Measurements from ENCODE around the gene ENPP6.
"Not testable (repeated sequence)": the region's sequence is repeated elsewhere in the genome, so short reads cannot be mapped to it uniquely, and the experiment has no call there.

ENPP6 gene

DNA sequence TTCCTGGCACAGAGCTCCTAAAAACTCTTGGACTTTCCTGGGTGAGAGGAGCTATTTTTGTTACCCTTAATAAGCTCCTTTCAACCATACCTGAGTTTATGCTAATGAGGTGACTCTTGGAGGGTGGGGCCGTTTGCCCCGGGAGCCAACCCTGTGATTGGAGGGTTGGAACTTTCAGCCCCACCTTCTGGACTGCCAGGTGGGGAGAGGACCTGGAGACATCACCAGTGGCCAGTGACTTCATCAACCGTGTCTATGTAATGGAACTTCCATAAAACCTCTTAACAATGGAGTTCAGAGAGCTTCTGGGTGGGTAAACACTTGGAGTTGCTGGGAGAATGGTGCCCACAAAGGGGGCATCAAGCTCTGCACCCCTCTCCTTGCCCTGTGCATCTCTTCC is 17.9 kb upstream of the ENPP6 start:
- no peak for DNase-seq (ENCODE audit: low read depth)

DNA sequence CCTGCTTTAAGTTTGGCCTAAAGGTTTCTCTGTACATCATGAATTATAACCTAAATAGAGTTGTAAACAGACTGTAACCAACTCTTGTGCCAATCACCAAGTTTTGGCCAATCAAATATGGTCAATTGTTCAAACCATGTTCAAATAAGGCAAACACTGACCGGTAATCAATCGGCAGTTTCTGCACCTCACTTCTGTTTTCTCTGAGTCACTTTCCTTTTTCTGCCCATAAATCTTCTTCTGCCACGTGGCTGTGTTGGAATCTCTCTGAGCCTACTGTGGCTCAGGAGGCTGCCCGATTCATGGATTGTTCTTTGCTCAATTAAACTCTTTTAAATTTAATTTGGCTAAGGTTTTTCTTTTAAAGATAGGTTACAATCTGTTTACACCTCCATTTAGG is 16.5 kb upstream of the ENPP6 start:
- no peak for DNase-seq (ENCODE audit: low read depth)

GRCh38 chr4:184232975-184233374 is 15.3 kb upstream of the ENPP6 start:
- no peak for DNase-seq (ENCODE audit: low read depth)

DNA sequence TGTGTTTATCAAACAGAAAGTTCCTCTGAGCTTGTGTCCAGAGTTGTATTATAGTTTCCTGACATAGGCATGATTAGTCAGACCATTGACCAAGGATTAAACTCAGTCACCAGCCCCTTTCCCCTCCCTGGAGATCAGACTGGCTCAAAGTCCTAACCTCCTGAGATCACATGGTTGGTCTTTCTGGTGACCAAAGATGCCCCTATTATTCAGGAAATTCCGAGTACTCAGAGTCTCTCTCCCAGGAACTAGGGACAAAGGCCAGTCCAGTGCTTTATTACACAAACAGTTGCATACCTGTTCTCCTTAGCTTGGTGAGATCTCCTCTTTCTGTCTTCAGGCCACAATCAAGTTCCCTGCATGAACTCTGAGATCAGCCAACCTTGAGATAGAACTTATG is 14.5 kb upstream of the ENPP6 start:
- no peak for DNase-seq (ENCODE audit: low read depth)

GRCh38 chr4:184231573-184231972 is 13.9 kb upstream of the ENPP6 start:
- DNase-seq (ENCODE audit: low read depth): no peak

DNA sequence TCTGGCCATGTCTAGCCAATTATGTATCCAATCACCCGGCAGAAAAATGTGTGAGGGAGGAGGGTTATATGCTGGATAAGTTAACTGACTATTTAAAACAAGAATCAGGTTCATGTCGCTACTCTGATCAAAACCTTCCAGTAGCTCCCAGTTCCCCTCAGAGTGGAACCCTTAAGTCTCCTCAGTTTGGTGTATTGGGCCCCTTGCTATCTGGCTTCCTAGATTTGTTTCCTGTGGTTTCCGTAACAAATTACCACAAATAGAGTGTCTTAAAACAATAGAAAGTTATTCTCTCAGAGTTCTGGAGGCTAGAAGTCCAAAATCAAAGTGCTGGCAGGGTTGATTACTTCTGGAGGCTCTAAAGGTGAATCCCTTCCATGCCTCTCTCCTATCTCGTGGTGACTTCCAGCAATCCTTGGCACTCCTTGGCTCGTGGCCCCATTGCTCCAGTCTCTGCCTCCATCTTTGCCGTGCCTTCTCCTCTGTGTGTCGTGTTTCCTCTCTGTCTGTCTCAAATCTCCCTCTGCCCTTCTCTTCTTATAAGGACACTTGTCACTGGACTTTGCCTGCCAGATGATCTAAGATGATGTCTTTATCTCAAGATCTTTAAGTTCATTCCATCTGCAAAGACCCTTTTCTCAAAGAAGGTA is 10.5 kb upstream of the ENPP6 start:
- DNase-seq (ENCODE audit: low read depth): no peak

DNA sequence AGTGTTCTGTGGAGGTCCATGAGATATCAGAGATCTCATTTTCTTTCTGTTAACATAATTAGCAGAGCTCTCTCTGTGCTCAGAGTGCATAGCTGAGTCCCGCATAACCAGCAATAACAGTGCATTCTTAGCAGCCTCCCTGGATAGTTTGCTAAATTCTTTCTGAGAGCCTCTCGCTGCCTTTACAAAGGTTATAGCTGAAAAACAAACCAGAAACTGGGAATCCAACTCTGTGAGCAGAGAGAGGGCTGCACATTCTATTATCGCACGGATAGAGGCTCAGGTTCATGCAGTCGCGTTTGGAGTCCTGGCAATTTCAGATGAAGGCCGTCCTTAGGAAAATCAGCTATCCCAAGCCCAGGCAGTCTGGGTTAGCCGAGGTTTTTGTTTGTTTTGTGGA is 1.2 kb downstream of the ENPP6 start:
- DNase-seq (ENCODE audit: low read depth): no peak

DNA sequence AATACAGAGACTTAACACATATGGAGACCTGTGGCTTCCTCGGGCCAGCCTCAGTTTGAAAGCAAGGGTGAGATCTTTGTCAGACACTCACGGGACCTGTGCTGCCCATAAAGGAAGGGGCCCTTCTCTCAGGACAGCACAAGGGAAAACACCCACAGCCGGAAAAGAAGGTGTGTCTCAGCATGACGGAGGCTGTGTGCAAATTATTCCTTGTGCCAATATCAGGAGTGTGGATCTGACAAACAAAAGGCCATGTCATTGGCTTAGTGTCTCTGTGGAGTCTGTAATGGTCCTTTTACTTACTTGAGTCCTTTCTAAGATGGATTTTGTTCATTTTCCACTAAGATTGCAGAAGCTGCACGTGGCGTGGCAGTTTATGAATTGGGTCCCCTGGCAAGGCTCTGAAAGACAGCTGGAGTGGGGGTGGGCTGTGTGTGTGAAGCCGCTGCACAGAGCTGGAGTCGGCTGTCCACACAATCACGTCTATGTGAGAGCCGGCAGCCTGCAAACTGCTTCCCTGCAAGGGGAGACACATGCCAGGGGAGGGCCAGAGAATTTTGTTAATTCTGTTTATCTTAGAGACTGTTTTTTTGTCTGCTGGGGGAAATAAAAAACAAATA is 1.9 kb downstream of the ENPP6 start:
- no peak for DNase-seq (ENCODE audit: low read depth)

GRCh38 chr4:184214931-184215330 is 2.7 kb downstream of the ENPP6 start:
- no peak for DNase-seq (ENCODE audit: low read depth)

DNA sequence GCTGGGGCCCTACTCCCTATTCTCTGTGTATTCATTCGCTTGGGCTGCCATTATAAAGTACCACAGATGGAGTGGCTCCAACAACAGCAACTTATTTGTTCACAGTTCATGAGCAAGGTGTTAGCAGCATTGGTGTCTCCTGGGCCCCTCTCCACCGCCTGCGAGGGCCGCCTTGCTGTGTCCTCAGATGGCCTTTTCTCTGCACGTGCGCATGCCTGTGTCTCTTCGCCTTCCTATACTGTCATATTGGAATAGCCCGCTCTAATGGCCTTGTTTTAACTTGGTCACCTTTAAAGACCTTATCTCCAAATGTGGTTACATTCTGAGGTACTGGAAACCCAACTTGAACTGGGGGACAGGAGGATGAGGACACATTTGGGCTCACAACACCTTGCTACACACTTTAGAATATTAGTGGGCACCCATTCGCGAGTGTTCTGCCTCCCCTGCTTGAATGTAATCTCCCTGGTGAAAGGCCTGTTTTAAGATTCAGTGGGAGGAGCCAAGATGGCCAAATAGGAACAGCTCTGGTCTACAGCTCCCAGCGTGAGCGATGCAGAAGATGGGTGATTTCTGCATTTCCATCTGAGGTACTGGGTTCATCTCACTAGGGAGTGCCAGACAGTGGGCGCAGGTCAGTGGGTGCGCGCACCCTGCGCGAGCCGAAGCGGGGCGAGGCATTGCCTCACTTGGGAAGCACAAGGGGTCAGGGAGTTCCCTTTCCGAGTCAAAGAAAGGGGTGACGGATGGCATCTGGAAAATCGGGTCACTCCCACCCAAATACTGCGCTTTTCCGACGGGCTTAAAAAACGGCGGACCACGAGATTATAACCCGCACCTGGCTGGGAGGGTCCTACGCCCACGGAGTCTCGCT is 9.7 kb downstream of the ENPP6 start:
- not testable (repeated sequence) for DNase-seq (ENCODE audit: low read depth)

GRCh38 chr4:184205243-184205642 is 12.4 kb downstream of the ENPP6 start:
- no peak for DNase-seq (ENCODE audit: low read depth)

DNA sequence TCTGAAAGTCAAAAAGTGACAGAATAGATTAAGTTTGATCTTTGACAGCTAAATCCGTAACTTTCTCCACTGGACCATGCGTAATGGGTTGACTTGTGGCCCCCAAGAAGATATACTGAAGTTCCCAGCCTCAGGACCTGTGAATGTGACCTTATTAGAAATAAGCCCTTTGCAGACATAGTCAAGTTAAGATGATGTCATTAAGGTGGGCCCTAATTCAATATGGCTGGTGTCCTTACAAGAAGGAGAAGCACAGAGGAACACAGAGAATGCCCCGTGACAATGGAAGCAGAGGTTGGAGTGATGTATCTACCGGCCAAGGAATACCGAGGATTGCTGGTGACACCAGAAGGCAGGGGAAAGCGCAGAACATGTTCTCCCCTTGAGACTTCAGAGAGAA is 14.4 kb downstream of the ENPP6 start:
- DNase-seq (ENCODE audit: low read depth): no peak

- DNase-seq (ENCODE audit: low read depth): no peak
Measured at GRCh38 chr4:184201179-184201578, 16.5 kb downstream of the ENPP6 start.

GRCh38 chr4:184200296-184200695 is 17.4 kb downstream of the ENPP6 start:
- DNase-seq (ENCODE audit: low read depth): no peak

DNA sequence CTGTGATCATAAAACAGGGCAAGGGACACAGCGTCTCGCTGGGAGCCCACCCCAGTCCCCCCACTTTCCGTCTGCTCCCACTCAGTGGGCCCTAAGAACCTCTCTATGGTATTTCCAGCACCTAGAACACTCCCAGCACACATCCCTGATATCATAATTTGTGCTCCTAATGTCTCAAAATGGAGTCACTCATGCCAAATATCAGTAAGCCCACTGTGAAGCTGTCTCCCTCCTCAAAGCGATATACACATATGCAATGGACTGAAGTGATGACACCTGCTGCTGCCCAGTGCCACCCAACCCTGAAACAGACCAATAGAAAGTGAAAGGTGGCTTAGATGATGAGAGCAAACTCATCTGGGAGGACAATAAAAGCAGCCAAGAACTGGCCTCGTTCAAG is 17.9 kb downstream of the ENPP6 start:
- DNase-seq (ENCODE audit: low read depth): no peak

DNA sequence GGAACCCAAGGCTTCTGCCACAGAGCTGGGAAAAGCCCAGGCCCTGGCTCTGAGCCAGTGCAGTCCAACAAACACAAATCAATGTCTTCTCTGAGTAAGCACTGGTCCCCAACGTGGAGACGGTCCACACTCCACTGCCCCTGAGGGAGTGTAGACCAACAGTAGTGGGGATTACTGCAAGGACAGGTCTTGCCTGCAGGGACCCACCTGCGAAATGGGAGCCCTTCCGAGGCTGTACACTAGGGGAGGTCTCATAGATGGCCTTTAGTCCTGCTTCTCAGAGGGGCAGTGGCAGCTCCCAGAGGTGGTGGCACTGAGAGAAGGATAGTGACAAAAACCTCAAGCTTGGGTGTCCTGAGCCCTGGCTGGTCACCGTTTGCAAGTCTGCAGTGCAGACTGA is 19.5 kb downstream of the ENPP6 start:
- no peak for DNase-seq (ENCODE audit: low read depth)

DNA sequence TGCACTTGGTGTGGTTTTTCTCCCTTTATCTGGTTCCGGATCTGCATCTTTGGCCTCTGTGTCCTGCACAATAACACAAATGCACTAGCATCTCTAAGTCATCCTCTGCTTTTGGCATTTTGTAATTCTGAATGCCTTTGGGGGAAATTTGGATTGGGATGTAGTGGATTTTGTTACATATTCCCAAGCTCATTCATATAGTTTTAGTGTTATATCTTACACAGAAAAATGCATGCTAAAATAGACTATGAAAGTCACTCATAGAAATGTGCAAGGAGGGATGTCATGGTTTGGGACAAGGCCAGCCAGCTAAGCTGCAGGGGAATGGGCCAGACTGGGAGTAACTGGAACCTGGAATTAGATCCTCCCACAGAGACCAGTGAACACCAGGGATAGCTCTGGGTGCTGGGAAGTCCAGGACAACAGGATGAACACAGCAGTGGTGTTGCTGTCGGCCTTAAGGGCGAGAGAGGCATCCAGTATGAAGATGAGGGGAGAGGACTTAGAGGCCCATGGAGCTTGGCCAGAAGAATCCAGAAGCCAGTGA is 20.1 kb downstream of the ENPP6 start:
- no peak for DNase-seq (ENCODE audit: low read depth)

DNA sequence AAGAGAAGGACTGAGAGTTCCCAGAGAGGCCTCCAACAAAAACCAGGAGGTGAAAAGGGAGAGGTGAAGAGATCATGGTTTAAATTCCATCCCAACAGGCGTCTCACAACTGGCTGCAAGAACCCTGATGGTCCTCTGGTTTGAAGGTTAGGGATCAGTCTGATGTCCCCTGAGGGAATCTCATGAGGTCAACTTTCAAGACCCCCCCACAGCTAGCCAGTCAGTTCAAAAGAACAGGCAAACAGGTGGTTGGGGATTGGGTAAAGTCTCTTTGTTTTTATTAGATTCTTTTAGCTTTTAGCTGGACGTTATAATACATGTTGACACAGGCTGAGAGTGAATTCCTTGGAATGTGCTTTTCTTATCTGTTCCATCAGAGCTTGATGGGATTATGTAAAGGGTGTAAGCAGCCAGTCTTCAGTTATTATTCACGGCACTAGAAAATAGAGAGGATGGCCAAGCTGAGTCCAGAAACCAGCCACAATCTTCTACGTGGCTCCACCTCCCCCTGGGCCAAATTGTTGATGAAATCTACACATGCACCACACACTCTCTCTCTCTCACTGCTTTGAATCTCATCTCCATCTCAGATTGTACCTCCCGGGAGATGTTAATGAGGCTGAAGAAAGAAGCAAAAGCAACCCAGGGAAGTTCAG is 20.8 kb downstream of the ENPP6 start:
- no peak for DNase-seq (ENCODE audit: low read depth)

GRCh38 chr4:184193556-184194525 is 23.8 kb downstream of the ENPP6 start:
- no peak for DNase-seq (ENCODE audit: low read depth)

DNA sequence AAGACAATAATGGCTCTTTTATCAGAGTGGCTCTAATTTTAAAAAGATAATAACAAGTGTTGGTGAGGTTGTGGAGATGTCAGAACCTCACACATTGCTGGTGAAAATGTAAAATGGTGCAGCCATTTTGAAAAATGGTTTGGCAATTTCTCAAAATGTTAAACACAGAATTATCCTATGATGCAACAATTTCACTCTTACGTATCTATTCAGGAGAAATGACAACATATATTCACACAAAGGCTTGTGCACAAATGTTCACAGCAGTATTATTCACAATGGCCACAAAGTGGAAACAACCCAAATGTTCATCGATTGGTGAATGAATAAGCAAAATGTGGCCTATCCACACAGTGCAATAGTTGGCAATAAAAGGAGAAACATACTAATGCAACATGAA is 24.7 kb downstream of the ENPP6 start:
- no peak for DNase-seq (ENCODE audit: low read depth)

- DNase-seq (ENCODE audit: low read depth): no peak
Measured at GRCh38 chr4:184191267-184191666, 26.4 kb downstream of the ENPP6 start.

Data from activated gamma-delta T cell treated with anti-CD3 and anti-CD28 coated beads, Interleukin-2, amount 50 U/mL, for 16 hours (primary cell).